GM19035 (cell line): ENCODE results near the gene DGKZ.

Experiments used
- ATAC-seq: cut with Tn5 transposase; IDR thresholded peaks from one replicate; pipeline ENCODE4 v1.9.1; 2021; ENCODE audit not compliant: unreplicated experiment

The DGKZ gene

GRCh38 chr11:46426233-46426991 is 79.1 kb downstream of the DGKZ start:
- ATAC-seq, result no peak

GRCh38 chr11:46427364-46427763 is 80.1 kb downstream of the DGKZ start:
- ATAC-seq, result no peak

DNA sequence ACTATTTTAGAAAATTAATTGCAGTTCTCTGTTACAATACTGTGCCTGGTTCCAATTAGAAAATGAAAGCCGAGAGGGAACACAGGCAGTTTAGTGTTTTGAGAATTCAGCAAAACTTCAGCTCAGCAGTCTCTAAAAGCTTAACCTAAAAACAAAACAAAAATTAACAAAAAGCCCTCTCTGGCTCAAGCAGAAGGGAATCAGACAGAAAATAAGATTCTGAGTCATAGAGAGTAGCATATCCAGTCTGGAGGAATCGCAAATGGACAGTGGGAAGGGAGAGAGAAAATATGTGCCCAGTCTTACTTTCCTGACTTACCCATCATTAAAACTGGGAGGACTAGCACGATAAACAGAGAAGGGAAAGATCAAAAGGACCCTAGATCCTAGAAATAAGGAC is 82.5 kb downstream of the DGKZ start:
- ATAC-seq, result no peak
